Uterus (tissue), 2 donors: Measurements from ENCODE around the gene SCD5.

ENCODE experiments used
- POLR2A ChIP-seq, 2 donors: fragments of 450-650 bp; IDR thresholded peaks; one replicate each; pipeline ENCODE4 v1.6.1; 2016; ENCODE audit warnings: antibody characterized with exemption in 2 of 2, mild to moderate bottlenecking in 1 of 2, moderate library complexity in 1 of 2
- TF ChIP-seq, protein P1 (sequence below), 4 experiments: fragments of 200-600 bp in 2 of 4; fragments of 450-650 bp in 2 of 4; sonication (generic) in 2 of 4; IDR thresholded peaks; one replicate each; pipeline ENCODE4 v1.5.1; 2016 to 2019; ENCODE audit warnings: antibody characterized with exemption in 4 of 4, mild to moderate bottlenecking in 2 of 4, moderate library complexity in 1 of 4

DNA sequence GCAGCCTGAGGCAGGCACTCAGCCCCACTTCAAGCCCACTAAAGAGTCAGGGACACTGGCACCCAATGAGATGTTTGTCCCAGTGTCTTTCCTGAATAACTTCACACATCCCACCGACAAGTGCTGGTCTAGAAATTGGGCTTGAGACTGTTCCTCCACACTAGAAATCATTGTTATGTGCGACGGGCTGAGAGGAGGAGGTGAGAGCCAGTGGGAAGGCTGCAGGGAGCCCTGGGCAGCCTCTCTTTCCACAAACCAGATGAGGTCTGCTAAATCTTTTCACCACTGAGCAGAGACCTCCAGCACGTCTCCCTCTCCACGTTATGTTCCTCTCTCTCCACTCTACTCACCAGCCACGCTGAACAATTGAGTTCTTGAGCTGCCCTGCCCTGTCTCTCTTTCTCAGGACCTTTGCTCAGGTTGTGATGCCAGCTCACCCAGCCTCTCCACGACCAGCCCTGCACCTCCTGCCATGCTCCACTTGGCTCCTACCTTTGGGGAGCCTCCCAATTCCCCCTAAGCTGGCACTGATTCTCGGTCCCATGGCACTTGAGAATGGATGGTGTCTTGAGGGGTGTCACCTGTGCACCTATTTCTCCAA is 8.4 kb downstream of the SCD5 start:
- TF ChIP-seq, protein P1, sequence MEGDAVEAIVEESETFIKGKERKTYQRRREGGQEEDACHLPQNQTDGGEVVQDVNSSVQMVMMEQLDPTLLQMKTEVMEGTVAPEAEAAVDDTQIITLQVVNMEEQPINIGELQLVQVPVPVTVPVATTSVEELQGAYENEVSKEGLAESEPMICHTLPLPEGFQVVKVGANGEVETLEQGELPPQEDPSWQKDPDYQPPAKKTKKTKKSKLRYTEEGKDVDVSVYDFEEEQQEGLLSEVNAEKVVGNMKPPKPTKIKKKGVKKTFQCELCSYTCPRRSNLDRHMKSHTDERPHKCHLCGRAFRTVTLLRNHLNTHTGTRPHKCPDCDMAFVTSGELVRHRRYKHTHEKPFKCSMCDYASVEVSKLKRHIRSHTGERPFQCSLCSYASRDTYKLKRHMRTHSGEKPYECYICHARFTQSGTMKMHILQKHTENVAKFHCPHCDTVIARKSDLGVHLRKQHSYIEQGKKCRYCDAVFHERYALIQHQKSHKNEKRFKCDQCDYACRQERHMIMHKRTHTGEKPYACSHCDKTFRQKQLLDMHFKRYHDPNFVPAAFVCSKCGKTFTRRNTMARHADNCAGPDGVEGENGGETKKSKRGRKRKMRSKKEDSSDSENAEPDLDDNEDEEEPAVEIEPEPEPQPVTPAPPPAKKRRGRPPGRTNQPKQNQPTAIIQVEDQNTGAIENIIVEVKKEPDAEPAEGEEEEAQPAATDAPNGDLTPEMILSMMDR (IDR thresholded peaks at IDR 0.05) = no peak
- TF ChIP-seq POLR2A (IDR thresholded peaks at IDR 0.05) = no peak
